RPMI8226 (cell line): ENCODE data around the gene MAB21L1.

Experiments used
- DNase-seq: peaks from one replicate; pipeline ENCODE4 v3.0.0-alpha.2; 2015

MAB21L1 gene

DNA sequence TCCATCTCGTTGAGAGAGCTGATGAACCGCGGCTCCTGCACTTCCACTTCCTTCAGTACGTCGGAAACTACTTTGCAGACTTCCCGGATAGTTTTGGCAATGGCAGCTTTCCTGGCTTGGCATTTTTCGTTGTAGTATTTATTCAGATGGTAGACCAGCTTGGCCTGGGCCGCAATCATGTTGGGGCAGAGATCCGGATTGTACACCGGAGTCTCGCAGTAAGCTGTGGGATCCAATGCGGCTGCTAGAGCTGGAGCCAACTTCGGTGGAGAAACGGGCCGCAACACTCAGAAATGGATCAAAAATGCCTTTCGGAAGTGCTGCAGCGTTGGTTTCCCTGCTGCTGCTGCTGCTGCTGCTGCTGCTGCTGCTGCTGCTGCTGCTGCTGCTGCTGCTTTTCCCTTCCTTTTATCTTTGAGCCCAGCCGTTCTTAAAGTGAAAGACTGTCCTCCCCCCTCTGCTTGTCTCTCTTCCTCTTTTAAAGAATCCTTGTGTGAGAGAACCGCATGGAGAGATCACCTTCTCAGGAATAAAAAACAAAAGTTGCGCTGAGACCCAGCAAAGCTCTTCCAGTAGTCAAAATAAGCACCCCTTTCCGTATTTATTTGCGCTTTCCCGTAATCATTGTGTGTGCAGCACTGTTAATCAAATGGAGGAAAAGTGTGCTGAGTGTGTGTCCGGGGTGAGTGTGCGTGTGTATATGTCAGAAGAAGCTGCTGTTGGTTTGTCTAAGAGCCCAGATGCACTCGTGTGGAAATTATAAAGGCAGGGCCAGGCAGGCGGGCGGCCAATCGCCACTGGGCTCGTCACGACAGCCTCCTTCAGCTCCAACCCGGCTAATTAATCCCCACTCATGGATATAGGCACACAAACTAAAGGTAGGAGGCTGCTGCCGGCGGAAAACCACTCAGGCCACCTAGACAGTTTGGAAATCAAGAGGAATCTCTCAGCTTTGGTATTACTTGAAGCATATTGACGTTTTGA lies at the start of gene MAB21L1:
TSS of gene MAB21L1 (minus strand) at position 730 of the 984 bp plus-strand sequence. CDS start at position 179, 551 bp downstream.
- DNase-seq = no peak

DNA sequence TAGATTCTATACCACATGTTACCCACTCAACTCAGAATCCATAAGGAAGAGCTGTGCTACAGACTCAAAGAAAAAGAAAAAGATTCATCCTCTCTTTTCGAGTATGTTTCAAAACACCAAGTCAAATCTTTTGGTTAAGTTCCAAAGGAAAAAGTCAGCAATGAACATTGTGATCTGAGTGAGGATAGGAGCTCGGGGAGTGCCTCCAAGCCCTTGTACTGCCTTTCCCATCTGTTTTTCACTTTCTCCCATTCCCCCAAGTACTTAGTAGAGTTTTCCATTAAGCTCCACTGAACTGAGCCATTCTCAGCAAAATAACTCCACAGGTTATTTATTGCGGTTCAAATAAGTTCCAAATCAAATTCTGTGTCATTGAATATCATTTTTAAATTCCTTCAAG lies 47.7 kb upstream of the MAB21L1 start:
- no peak for DNase-seq

DNA sequence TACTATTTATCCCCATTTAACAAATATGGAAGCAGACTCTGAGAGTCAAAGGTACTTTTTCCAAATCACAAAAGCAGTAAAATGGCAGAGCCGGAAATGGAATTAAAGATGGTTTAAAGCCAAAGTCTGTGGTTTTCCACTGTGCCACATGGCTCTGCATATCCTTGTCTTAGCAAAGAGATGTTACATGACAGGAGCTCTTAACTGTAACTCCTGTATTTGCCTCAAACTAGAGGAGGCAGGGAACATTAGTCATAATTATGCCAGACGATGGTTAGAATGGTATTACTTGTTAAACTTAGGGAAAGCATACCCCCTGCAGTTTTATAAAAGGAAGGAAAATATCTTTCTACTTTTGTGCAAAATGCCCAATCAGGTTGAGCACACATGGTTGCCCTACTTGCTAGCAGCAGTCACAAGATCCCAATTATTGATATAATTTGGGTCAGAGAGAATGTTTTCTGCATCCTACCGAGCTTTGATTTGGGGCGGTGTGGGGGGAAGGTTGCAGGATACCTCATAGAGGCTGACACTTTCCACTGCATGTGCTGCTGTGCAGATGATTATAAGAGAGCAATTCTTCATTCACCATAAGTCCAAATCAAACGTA lies 42.0 kb upstream of the MAB21L1 start:
- DNase-seq = no peak

DNA sequence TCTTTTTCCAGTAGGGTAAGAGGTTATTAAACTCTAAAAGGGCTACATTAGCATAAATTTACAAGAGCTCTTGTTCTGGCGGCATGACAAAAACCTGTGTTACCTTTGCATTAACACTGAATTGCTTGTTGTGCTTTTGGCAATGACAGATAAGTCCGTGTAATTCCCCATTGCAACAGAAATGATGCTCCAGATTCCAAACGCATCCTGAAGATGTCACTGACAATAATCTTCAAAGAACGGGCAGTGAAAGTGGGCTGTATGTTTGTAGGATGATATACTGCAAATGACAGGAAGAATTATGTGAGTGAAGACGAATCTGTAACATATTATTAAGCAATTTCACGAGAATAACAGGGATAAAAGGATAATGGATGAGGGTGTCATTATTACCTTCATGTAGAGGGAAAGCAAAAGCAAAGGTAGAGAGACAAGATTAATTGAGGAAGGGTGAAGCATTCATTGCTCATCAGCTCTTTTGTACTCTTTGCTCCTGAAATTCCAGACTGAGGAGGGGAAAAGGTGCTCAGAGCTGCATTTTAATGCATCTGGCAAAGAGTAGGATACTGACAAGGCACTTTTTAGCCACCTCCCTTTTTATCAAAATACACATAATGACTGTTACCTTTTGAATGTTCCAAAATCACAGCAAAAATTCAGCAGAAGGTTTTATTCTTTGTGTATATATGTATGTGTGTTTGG lies 38.5 kb upstream of the MAB21L1 start:
- no peak for DNase-seq

DNA sequence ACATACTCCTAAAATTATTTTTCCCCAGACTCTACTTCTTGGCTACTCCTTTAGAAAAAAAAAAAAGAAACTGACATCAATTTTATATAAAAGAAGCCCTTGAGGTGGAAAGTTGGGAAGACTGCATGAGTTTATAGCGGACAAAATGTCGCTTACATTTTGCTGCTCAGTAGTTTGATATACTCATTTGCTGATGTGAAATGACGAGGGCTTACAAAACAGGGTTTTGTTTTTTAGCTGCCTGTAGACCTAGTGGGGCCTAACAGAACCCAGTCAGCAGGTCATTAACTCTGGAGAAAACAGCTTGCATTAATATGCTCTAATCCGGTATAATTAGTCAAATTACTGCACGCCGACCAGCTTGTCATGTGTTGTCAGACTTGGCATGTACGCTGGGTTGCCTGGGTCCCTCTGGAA lies 37.6 kb upstream of the MAB21L1 start:
- DNase-seq = no peak

DNA sequence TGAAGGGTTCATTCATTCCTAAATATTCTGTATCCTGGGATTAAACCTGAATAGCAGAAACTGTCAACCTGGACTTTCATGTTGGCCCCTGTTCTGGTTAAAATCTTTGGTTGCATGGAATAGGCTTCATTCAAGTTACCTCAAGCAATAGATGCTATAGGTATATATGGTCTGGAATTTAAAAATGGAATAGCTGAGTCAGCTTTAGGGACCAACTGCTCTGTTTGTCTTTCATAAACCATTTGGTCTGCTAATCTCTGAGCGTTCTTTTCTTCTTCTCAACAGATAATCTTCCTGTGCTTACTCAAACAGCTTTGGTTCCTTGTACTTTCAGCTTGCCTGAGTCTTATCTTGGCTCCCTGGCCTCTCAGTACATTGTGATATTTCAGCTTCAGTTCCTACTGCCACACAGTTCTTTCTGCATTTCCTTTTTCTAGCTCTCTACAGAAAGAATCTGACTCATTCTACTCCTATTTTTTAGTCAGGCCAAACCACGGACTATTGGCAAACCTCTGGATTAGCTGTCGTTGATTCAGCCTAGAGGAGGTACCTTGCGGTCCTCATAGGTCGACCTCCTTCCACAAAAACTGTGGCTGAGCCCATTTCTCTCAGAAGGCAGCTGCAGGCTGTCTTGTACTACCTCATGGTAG lies 35.9 kb upstream of the MAB21L1 start:
- no peak for DNase-seq

DNA sequence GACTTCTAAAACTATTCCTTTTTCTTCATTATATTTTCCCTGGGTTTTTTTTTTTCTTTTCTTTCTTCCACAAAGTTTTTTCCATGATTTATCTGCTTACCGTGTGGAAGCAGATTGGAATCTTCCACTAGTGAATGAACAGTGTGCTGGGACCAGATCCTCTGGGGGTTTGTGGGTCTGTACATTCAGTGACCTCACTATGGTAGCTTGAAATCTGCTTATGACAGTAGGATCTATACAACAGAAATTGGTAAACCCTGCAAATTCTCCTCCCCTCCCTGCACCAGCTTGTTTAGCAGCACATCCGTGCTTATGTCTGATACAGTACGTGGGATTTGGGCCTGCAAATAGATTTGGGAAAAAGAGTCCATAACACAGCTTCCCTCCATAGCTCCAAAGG lies 26.0 kb upstream of the MAB21L1 start:
- no peak for DNase-seq

DNA sequence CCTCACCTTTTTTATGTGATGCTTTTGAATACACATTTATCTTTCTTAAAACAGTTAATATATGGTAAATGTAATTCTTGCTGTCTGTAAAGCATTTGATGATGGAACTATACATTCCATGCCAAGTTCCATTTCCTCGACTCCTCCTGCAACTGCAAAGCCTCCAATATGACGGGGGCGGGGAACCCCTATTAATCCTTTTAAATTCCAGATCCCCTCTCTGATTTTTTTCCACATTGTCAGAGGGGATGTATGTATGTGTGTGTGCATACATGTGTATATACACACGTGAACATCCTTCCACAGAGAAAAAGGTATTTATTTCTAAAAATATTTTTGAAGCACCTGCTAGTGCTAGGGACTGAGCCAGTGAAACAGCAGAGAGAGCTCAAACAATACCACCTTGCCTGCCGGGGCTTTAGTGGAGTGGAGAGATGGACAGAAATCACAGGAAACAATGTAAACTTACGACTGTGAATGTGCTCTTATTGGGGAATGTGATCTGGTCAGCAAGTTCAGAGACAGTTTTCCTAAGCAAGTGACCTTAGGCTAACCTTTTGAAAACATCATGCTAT lies 25.3 kb upstream of the MAB21L1 start:
- DNase-seq = no peak

DNA sequence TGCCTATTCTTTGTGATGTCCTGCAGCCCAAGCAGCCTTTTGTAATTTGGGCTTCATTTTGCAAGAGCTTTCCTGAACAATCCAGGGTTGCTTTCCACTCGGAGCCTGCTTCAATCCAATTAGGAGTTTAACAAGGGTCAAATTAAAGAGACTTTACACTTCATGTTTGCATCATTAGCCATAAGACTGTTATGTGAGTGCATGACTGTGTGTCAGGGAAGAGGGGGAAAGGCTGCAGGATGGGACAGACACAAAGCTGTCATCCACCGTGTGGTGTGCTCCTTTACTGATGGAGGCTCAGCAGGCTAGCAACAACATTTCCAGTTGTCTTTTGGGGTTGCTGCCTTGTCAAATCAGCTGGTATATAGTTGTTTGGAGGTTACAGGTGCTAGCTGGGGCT lies 23.7 kb upstream of the MAB21L1 start:
- DNase-seq = no peak

DNA sequence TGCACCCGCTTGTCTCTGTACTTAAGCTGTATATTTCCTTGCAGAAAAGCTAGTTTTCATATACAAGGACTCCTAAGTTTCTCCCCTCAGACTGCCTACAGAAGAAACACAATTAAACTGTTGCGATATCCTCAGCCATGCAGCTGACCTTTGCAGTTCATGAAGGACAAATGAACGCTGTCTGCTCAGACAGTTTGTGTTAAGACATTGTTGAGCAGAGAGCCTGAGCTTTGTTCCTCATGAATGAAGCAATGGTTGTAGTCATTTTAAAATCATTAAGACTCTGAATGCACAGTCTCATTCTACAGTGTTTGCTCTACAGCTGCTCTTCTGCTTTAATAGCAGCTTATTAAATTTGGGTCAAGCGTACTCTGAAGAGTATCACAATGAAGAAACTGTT lies 23.2 kb upstream of the MAB21L1 start:
- DNase-seq = no peak

DNA sequence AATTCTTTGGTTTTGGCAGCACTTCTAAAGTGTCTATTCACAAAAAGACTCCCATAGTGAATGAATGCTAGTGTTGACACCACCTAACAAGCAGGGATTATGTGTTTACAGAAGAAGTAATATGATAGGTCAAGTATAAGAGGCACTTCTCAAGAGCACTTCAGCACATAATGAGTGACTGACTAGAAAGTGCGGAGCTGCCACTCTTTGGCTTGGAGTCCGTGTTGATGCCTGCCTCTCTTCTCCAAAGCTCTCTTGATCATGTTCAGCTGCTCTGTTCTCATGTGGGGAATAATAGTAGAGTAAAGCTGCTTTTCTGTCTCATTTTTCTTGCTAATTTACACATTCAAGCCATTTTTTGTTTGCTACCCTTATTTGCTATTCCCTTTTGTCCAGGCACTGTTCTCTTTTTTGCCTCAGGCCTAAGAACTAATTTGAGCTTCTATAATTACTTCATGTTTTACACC lies 22.7 kb upstream of the MAB21L1 start:
- DNase-seq = no peak

DNA sequence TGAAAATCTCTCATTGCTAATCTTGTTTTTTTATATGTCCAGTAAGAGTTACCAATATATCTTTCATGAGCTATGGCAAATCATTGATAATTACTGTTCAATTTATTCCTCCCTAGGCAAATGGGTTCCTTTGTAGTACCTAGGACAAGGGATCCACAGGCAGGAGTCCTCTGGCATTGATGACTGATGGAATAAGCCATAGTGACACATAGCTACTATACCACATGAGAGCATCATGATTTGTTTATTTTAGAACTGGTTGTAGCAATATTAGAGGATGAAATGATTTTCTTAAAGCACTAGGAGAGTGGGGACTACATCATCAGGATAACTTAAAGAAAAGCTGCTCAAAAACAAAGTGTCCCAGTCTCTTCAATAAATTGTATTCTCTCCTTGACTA lies 21.7 kb upstream of the MAB21L1 start:
- no peak for DNase-seq

DNA sequence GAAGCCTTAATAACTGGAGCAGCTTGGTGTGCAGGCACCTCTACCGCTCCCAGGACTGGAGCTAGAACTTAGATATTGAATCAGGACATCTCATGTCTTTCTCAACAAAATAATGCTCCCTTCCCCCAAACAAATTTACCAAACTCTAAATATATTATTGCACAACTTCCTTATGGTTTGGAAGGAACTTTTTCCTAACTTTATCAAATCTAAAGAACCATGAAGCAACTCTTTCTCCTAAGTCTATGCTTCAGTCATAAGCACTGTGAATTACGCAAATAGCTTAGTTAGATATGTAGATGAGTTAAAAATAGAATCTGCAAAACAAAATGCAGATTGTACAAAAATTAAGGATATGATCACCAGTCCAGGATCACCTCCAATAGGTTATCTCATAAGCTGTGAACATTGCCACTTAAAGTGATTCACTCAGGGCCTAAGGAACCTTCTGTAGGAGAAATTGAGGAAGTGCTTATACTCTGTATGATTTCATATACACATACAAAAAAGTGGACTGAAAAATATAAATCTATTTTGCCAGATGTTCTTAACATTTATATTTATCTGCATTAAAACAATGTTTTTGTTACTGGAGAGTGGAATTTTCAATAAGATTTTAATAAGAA lies 20.4 kb upstream of the MAB21L1 start:
- DNase-seq = no peak

DNA sequence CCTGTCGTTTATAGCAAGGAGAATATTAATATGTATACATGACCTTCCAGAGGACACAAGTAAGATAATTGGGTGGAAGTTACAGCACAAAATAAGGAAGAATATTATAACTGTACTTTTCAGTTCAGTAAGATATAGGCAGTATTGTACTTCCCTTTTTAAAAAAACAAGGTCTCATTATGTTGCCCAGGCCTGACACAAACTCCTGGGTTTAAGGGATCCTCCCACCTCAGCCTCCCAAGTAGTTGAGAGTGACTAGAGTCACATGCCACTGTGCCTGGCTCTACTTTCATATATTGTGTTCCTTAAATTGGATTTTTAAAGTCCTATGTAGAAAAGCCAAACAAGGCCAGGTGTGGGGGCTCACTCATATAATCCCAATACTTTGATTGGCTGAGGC lies 19.5 kb upstream of the MAB21L1 start:
- DNase-seq = no peak

DNA sequence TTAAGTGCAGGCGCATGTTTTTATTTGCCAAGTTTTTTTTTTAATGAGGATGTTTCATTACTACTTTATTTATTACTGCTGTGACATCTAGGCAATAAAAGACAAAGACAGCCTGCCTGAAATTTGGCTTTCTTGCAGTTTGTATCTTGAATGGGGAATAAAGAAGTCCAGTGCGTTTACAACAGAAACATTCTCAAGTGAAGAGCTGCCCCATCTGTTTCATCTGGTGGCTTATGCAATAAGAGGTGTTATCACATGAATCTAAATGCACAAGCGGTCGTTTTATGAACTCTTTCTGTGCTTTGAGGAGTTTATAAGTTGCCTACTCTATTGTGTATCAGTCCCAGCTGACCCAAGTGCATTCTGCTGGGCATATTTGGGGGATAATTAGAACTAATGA lies 12.6 kb upstream of the MAB21L1 start:
- no peak for DNase-seq

DNA sequence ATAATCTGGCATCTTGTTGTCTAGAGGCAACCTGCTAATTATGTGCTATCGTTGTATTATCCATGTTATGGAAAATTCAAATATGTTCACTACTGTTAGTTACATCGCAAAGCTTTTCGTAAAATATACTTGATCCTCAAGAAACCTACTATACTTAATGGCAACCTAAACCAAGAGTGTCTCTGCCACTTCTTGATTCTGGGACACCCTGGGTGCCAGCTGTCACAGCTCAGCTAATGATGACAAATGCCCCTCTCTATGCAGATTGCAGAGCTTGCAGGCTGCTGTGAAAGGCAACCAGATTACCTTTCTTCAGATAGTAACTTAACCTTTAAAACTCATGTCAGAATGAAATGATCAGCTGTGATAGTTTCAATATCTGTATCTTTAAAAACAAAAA lies 8.9 kb upstream of the MAB21L1 start:
- DNase-seq = no peak

DNA sequence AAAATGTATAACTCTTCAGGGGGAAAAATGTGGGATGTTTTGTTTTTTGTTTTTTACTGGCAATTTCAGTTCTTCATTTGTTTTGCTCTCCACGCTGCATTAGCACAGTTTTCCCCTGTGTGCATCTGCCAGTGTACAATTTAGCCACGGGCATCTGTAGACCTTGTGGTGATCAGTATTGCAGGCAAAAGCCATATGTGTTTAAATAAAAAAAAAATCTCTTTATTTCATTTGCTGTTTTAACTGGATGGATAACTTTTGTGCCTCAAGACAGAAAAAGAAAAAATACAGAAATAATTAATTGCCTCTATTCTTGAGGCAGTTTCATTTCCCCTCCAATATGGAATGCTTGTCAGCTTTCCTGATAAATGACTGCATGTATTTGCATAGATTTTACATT lies 7.9 kb upstream of the MAB21L1 start:
- DNase-seq = no peak

DNA sequence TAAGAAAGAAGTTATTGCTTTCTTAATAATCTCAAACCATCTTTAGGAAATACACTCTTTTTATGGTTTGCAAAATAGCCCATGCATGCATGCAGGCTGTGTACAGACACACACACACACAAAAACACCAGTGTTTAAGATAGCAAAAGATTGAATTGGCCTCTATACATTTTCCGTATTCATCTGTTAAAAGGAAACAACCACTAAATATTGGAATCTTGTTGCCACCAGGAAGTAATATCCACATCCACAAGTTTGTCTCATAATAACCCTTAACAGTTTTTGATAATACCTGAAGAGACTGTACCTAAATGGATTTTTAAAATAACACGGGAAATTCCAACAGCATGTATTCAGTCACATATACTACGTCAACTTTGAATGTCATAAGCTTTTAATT lies 7.3 kb upstream of the MAB21L1 start:
- DNase-seq = no peak

DNA sequence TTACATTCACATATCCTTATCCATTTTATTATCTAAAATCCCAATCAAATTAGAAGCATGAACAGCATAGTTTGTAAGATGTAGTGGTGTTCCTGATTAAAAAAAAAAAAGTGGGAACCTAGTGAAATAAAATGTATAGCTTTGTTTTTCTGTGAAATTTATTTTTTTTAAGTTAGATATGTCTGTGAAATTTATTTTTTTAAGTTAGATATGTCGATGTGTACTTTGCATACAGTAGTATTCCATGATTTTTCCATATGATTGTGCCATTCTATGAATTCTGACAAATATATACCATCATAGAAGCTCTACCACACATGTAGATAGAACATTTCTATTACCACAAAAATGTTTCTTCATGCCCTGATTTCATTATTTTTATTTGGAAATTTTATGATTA lies 6.0 kb upstream of the MAB21L1 start:
- DNase-seq = no peak

DNA sequence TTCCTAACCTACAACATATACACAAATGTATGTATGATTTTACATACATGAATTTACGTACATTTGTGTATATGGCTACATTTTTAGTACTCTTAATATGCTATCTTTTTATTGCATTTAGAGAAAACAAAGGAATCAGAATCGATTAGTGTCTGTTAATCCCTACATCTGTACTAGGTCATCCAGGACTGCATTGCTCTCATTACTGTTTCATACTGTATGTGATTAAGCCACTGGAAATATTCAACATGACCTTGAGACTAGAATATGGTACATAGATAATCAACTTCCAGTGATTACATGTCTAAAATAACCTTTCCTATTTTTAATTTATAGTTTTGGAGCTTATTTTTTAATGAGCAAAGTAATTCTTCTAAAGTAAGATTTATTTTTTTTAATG lies 5.3 kb upstream of the MAB21L1 start:
- DNase-seq = no peak

DNA sequence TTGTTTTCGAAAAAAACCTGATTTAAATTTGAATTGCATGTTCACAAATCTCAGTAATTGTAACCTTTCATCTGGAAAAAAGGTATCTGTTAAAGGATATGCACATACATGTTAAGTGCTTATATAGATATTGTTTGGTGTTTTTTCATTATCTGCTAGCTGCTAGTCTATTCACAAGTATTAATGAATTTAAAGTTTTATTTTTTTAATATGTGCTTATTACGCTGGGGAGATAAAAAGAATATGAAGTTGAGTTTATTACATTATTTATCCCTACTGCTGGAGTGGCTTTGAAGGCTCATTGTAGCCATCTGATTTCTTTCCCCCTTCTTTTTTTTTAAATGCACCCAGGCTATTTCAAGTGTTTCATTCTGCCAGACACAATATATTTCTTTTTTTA lies 3.9 kb upstream of the MAB21L1 start:
- no peak for DNase-seq

DNA sequence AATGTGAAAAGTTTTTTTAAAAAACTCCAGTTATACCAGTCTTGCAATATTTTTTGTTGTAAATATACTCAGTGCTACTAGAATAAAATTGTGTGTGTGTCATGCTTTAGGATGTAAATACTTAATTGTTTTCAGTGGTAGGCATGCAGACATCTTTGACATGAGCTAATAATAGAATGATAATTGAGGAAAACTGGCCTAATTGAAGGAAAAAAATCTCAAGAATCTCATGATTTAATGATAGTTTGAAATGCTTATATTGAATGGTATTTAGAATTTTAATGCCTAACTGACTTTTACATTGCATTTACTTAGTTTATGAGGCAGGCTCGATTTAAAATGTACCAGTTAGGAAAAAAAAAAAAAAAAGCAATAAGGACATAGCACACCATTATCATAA lies 3.2 kb upstream of the MAB21L1 start:
- no peak for DNase-seq
